ENCODE data around the gene INTS3. TPM values are rescaled to one million over a fixed set of nuclear protein-coding genes. Genes with fewer than 3 reads are reported as not detected.

Gene INTS3
- total RNA-seq, 4 donors from 2014 or later = 35.9 to 70.1 (median 61.3) TPM

DNA sequence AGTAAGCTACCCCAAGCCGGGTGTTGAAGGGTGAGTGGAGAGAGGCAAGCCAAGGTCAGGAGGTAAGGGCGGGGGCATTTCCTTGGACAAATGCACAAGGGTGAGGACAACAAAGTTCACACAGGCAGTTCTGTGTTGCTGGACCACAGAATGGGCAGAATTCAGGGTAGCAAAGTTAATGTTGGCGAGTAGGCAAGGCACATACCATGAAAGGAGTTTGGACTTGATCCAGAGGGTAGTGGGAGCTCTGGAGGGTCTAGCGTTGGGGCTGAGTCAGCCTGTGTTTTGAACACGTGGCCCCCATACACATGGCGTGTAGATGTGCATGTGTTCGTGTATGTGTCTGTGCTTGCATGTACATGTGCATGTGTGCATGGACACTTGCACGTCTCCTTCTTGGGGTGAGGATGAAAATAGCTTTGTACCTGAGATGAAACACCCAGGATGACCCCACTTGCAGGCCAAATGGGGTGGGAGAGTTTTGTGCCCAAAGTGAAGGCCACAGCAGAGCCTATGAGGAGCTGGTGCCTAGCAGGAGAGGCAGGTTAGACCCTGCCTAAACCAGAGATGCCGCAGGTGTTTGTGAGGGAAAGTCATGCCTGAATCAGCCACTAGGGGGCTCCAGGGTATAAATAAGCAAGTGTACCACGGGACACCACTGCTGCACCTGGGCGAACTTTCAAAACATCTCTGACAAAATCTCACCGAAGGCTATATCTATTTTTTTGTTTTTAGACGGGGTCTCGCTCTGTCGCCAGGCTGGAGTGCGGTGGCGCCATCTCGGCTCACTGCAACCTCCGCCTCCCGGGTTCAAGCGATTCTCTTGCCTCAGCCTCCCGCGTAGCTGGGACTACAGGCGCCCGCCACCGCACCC, 69.2 kb downstream of the INTS3 start:
- TF ChIP-seq, protein P1, sequence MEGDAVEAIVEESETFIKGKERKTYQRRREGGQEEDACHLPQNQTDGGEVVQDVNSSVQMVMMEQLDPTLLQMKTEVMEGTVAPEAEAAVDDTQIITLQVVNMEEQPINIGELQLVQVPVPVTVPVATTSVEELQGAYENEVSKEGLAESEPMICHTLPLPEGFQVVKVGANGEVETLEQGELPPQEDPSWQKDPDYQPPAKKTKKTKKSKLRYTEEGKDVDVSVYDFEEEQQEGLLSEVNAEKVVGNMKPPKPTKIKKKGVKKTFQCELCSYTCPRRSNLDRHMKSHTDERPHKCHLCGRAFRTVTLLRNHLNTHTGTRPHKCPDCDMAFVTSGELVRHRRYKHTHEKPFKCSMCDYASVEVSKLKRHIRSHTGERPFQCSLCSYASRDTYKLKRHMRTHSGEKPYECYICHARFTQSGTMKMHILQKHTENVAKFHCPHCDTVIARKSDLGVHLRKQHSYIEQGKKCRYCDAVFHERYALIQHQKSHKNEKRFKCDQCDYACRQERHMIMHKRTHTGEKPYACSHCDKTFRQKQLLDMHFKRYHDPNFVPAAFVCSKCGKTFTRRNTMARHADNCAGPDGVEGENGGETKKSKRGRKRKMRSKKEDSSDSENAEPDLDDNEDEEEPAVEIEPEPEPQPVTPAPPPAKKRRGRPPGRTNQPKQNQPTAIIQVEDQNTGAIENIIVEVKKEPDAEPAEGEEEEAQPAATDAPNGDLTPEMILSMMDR (IDR thresholded peaks at IDR 0.05) = peak; percentile 81 to 88 (median 88)
- TF ChIP-seq POLR2A (IDR thresholded peaks at IDR 0.05) = no peak
- H3K9me3 ChIP-seq = no peaks in the 10 kb centered on the region
- intact Hi-C loops (cut with DNase I; ENCODE audit: low total_unique reads) = loop anchor here (5.0 to 10.0 kb wide), 2 partner anchors 178 to 195 kb away; partner anchors contain the start of genes JTB and RPS27
- no peaks in the 10 kb centered on the region for H3K27me3 ChIP-seq
- H3K4me3 ChIP-seq = no peak overlapping the region
- DNase-seq = peak; percentile 73 to 90
- H3K4me1 ChIP-seq = no peaks in the 10 kb centered on the region
- no peaks in the 10 kb centered on the region for H3K36me3 ChIP-seq
- no peak overlapping the region for H3K27ac ChIP-seq

DNA sequence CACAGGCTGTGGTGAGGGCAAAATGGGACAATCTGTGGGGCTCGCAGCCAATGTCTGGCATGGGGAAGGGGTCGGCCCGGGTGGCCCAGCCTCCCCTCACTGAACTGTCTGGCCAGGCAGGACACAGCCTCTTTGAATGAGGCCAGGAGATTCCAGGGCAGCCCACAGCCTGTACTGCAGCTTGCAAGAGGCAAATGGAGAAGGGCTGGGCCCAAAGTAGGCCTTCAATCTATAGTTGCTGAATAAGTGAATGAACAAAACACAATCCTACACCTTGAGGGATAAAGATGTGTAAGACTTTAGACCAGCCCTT, 70.6 kb downstream of the INTS3 start:
- no peaks in the 10 kb centered on the region for H3K36me3 ChIP-seq
- H3K4me3 ChIP-seq = no peak overlapping the region
- no peak for TF ChIP-seq POLR2A (IDR thresholded peaks at IDR 0.05)
- TF ChIP-seq, protein P1 (IDR thresholded peaks at IDR 0.05) = no peak
- no peak for DNase-seq
- intact Hi-C loops (cut with DNase I; ENCODE audit: low total_unique reads) = loop anchor here (5.0 to 10.0 kb wide), 2 partner anchors 176 to 194 kb away; partner anchors contain the start of genes JTB and RPS27
- H3K27ac ChIP-seq = no peak overlapping the region
- H3K4me1 ChIP-seq = no peaks in the 10 kb centered on the region
- no peaks in the 10 kb centered on the region for H3K9me3 ChIP-seq
- H3K27me3 ChIP-seq = no peaks in the 10 kb centered on the region

DNA sequence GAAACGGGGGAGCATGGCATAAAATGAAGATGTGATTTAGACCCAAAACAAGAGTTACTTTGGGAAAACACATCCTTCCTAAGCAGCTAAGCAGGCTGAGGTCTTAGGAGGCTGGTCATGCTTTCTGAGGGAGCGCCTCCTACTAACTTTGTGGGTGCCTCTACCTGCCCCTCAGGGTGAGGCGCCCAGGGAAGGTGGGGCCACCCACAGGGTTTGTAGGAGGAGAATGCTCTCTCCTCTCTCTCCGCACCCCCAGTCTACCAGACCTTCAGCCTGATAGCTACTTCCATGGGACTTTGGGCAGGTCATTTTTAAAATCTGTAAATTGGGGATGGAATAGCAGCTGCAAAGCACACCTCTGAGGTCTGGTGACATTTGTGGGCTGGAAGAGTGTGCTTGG, 71.2 kb downstream of the INTS3 start:
- no peaks in the 10 kb centered on the region for H3K9me3 ChIP-seq
- H3K27me3 ChIP-seq = no peaks in the 10 kb centered on the region
- DNase-seq = no peak
- no peak overlapping the region for H3K4me3 ChIP-seq
- intact Hi-C loops (cut with DNase I; ENCODE audit: low total_unique reads) = loop anchor here (5.0 to 10.0 kb wide), 2 partner anchors 176 to 193 kb away; partner anchors contain the start of genes JTB and RPS27
- no peaks in the 10 kb centered on the region for H3K4me1 ChIP-seq
- TF ChIP-seq, protein P1 (IDR thresholded peaks at IDR 0.05) = no peak
- no peak for TF ChIP-seq POLR2A (IDR thresholded peaks at IDR 0.05)
- H3K36me3 ChIP-seq = no peaks in the 10 kb centered on the region
- H3K27ac ChIP-seq = no peak overlapping the region

DNA sequence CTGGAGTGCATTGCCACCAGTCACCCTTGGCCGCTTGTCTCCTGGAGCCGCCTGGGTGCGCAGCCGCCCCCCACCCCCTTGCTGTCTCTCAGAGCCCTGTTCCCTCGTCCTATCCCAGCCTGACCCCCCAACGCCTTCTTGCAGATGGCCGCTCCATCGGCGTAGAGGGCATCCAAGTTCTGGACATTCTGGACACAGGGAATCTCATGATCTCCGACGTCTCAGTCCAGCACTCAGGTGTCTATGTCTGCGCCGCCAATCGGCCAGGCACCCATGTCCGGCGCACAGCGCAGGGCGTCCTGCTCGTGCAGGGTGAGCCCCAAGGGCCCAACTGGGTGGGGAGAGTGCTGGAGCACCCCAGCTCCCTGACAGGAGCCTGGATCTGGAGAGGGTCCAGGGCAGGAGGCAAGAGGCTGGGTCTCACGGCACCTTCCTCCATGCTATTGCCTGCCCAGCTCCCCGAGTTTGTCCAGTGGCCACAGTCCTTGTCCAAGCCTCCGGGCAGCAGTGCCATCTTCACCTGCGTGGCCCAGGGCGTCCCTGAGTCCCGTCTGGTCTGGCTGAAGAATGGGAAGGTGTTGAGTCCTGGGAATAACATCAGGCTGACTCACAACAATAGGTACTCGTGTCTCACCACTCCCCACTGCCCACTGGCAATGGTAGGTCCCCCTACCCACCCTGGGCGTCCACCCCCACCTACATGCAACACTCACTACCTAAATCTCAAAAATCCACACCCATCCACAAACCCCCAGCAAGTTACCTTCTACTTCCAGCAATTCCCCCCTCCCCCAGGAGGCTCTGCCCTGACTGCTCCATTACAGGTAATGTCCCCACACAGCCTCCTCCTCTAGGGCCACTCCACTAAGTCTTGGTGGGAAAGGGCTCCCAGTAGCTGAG, 72.0 kb downstream of the INTS3 start:
- intact Hi-C loops (cut with DNase I; ENCODE audit: low total_unique reads) = loop anchor here (5.0 to 10.0 kb wide), 2 partner anchors 175 to 192 kb away; partner anchors contain the start of genes JTB and RPS27
- Histone ChIP-seq H3K9me3 (no peaks in the 10 kb centered on the region), H3K27me3 (no peaks in the 10 kb centered on the region), H3K4me3 (no peak overlapping the region), H3K27ac (no peak overlapping the region), H3K4me1 (no peaks in the 10 kb centered on the region), H3K36me3 (no peaks in the 10 kb centered on the region)
- DNase-seq = no peak
- TF ChIP-seq, protein P1 (IDR thresholded peaks at IDR 0.05) = no peak
- no peak for TF ChIP-seq POLR2A (IDR thresholded peaks at IDR 0.05)
